HG02981 (cell line): ENCODE results near the gene FGF1.

ENCODE experiments used
- ATAC-seq: cut with Tn5 transposase; IDR thresholded peaks from one replicate; pipeline ENCODE4 v1.9.1; 2021; ENCODE audit warnings: mild to moderate bottlenecking, moderate library complexity; ENCODE audit not compliant: unreplicated experiment

The FGF1 gene

GRCh38 chr5:142544946-142545649, 140.8 kb downstream of the FGF1 start:
- no peak for ATAC-seq

GRCh38 chr5:142544071-142544753, 141.7 kb downstream of the FGF1 start:
- no peak for ATAC-seq

GRCh38 chr5:142542906-142543305, 143.0 kb downstream of the FGF1 start:
- no peak for ATAC-seq
